ENCODE results near the gene MRAP. TPM values are rescaled to one million over a fixed set of nuclear protein-coding genes. Genes with fewer than 3 reads are reported as not detected.

The MRAP gene
- total and polyA plus RNA-seq, 9 of the 15 experiments (the other 6 are each of a cell fraction or from before 2014, with no cell fraction given): 0.63 to 2.3 TPM; not detected in 7

- no peak for TF ChIP-seq JUN (IDR thresholded peaks at IDR 0.05; ENCODE audit: borderline replicate concordance, low read depth, low read length)
- TF ChIP-seq JUN (CRISPR knock-in tag; IDR thresholded peaks at IDR 0.05; ENCODE audit: borderline replicate concordance): no peak
Observed at GRCh38 chr21:32331444-32332305, 33.0 kb downstream of the MRAP start (continued).

- no peak overlapping the region for H3K9ac ChIP-seq (ENCODE audit: insufficient read depth in 1 of 2, low read depth in 2 of 2, low read length in 2 of 2)
- POLR2A ChIA-PET: no interaction called here
- intact Hi-C loops (cut with micrococcal nuclease): no loop called here
- WGBS (ENCODE audit: insufficient coverage, low coverage, missing lambda C conversion rate): 100% methylated on average over 1 of the region's 1 CpG
- DNase-seq (ENCODE audit: extremely low read depth in 1 of 4, low spot score in 3 of 4) (no peak), FAIRE-seq (peak; percentile 62), ATAC-seq (no peak)
- peaks cover 0 to 2% of the 10 kb centered on the region in 2 experiments; a peak in 1 of 5 replicates for H3K4me1 ChIP-seq (replicated peaks in 1 of 2; ENCODE audit: control insufficient read depth in 2 of 2, insufficient read depth in 2 of 2, low read length in 2 of 2)
- CTCF ChIA-PET (ENCODE audit: low intra/inter-chr PET ratio): no interaction called here
- no peaks in the 10 kb centered on the region for H3K79me2 ChIP-seq (ENCODE audit: control insufficient read depth, insufficient read depth, low read length)
- H3K9me1 ChIP-seq (ENCODE audit: control insufficient read depth, insufficient read depth, low read length): no peaks in the 10 kb centered on the region
- in situ Hi-C loops (cut with MboI): no loop called here
- TF ChIP-seq HOXB6 (CRISPR knock-in tag; IDR thresholded peaks at IDR 0.05; ENCODE audit: borderline replicate concordance): no peak
- TF ChIP-seq, protein P1, sequence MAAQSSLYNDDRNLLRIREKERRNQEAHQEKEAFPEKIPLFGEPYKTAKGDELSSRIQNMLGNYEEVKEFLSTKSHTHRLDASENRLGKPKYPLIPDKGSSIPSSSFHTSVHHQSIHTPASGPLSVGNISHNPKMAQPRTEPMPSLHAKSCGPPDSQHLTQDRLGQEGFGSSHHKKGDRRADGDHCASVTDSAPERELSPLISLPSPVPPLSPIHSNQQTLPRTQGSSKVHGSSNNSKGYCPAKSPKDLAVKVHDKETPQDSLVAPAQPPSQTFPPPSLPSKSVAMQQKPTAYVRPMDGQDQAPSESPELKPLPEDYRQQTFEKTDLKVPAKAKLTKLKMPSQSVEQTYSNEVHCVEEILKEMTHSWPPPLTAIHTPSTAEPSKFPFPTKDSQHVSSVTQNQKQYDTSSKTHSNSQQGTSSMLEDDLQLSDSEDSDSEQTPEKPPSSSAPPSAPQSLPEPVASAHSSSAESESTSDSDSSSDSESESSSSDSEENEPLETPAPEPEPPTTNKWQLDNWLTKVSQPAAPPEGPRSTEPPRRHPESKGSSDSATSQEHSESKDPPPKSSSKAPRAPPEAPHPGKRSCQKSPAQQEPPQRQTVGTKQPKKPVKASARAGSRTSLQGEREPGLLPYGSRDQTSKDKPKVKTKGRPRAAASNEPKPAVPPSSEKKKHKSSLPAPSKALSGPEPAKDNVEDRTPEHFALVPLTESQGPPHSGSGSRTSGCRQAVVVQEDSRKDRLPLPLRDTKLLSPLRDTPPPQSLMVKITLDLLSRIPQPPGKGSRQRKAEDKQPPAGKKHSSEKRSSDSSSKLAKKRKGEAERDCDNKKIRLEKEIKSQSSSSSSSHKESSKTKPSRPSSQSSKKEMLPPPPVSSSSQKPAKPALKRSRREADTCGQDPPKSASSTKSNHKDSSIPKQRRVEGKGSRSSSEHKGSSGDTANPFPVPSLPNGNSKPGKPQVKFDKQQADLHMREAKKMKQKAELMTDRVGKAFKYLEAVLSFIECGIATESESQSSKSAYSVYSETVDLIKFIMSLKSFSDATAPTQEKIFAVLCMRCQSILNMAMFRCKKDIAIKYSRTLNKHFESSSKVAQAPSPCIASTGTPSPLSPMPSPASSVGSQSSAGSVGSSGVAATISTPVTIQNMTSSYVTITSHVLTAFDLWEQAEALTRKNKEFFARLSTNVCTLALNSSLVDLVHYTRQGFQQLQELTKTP (IDR thresholded peaks at IDR 0.05; ENCODE audit: low read depth in 1 of 2, partially characterized antibody in 2 of 2): peak in 1 of 2 experiments; percentile 79
- no peak for TF ChIP-seq POLR2H (tag; IDR thresholded peaks at IDR 0.05; ENCODE audit: low read depth)
- TF ChIP-seq KHSRP (IDR thresholded peaks at IDR 0.05): no peak
- TF ChIP-seq C11orf30 (IDR thresholded peaks at IDR 0.05; ENCODE audit: low read depth): no peak
- H3K4me2 ChIP-seq (ENCODE audit: insufficient read depth, low read length): no peak overlapping the region
- H4K20me1 ChIP-seq (replicated peaks; ENCODE audit: control insufficient read depth, insufficient read depth, low read length): no peaks in the 10 kb centered on the region
- H3K4me3 ChIP-seq: no peak overlapping the region
- H3K27ac ChIP-seq (ENCODE audit: extremely low read depth, low read depth, low read length): no peak overlapping the region
- peaks cover 100% of the 10 kb centered on the region for H3K36me3 ChIP-seq (ENCODE audit: control insufficient read depth, insufficient read depth, low read length)
- no TSS peak for BruUV-seq (replicated peaks)
- H2AFZ ChIP-seq (ENCODE audit: low read depth, low read length): no peak overlapping the region
- H3K9me3 ChIP-seq (replicated peaks; ENCODE audit: control insufficient read depth, insufficient read depth, low read depth, low read length): no peaks in the 10 kb centered on the region
- H3K27me3 ChIP-seq (ENCODE audit: control insufficient read depth in 2 of 2, insufficient read depth in 2 of 2, low read length in 2 of 2): no peaks in the 10 kb centered on the region
Observed at GRCh38 chr21:32332463-32332951, 33.9 kb downstream of the MRAP start.

All from K562 (cell line).